Keratinocyte (primary cell): Measurements from ENCODE around the gene GPRC5B. TPM values are rescaled to one million over a fixed set of nuclear protein-coding genes. Genes with fewer than 3 reads are reported as not detected.

Source experiments
- DNase-seq: peaks from one replicate; pipeline ENCODE4 v3.0.0-alpha.2; 2011; ENCODE audit warnings: low read depth, missing footprints, low spot score
- FAIRE-seq: peaks from 2 replicates; lab custom pipeline; 2011; peaks lifted over from hg19 to GRCh38; lab: Jason Lieb, UNC
- H2AFZ ChIP-seq: 2 replicates; pipeline ENCODE4 v1.6.0; 2012; ENCODE audit warnings: low read length, control low read depth, inconsistent platforms; ENCODE audit not compliant: control insufficient read depth
- H3K27ac ChIP-seq: 2 replicates; pipeline ENCODE4 v1.5.1; 2011; ENCODE audit warnings: low read length; ENCODE audit not compliant: control insufficient read depth, insufficient read depth
- H3K27me3 ChIP-seq: 3 replicates; pipeline ENCODE4 v1.6.0; 2011; ENCODE audit warnings: low read length; ENCODE audit not compliant: control insufficient read depth, insufficient read depth; ENCODE audit errors: extremely low read depth
- H3K36me3 ChIP-seq, 2 experiments: 2 replicates in 1 of 2; 3 replicates in 1 of 2; pipeline ENCODE4 v1.5.1; 2011; ENCODE audit warnings: low read length in 2 of 2, mild to moderate bottlenecking in 1 of 2; ENCODE audit not compliant: control insufficient read depth in 2 of 2, insufficient read depth in 2 of 2; ENCODE audit errors: extremely low read depth in 1 of 2
- H3K4me1 ChIP-seq: 3 replicates; pipeline ENCODE4 v1.5.1; 2011; ENCODE audit warnings: low read length; ENCODE audit not compliant: control insufficient read depth, insufficient read depth; ENCODE audit errors: extremely low read depth
- H3K4me2 ChIP-seq: 3 replicates; pipeline ENCODE4 v1.6.0; 2011; ENCODE audit warnings: low read depth, low read length; ENCODE audit not compliant: control insufficient read depth, insufficient read depth; ENCODE audit errors: extremely low read depth
- H3K4me3 ChIP-seq, 3 experiments: fragments of 200-600 bp in 1 of 3; sonication (generic) in 1 of 3; 2 replicates in 2 of 3; 3 replicates in 1 of 3; pipeline ENCODE4 v1.5.1; 2011 to 2016; ENCODE audit warnings: low read length in 3 of 3, mild to moderate bottlenecking in 3 of 3, control low read depth in 2 of 3, inconsistent platforms in 1 of 3, low read depth in 1 of 3, mixed read lengths in 1 of 3, mixed run types in 1 of 3, moderate library complexity in 1 of 3; ENCODE audit not compliant: control insufficient read depth in 2 of 3, insufficient read depth in 2 of 3; ENCODE audit errors: extremely low read depth in 1 of 3
- H3K79me2 ChIP-seq: 2 replicates; pipeline ENCODE4 v1.6.0; 2012; ENCODE audit warnings: low read length; ENCODE audit not compliant: control insufficient read depth, insufficient read depth
- H3K9ac ChIP-seq: 3 replicates; pipeline ENCODE4 v1.6.0; 2011; ENCODE audit warnings: low read length; ENCODE audit not compliant: control insufficient read depth, insufficient read depth; ENCODE audit errors: extremely low read depth
- H3K9me1 ChIP-seq: 3 replicates; pipeline ENCODE4 v1.6.0; 2011; ENCODE audit warnings: low read length; ENCODE audit not compliant: control insufficient read depth, insufficient read depth; ENCODE audit errors: extremely low read depth
- H3K9me3 ChIP-seq: 2 replicates; pipeline ENCODE4 v1.5.1; 2012; ENCODE audit warnings: low read depth, low read length; ENCODE audit not compliant: control insufficient read depth
- H4K20me1 ChIP-seq: 3 replicates; pipeline ENCODE4 v1.6.0; 2011; ENCODE audit warnings: low read length; ENCODE audit not compliant: control insufficient read depth, insufficient read depth; ENCODE audit errors: extremely low read depth
- EZH2 ChIP-seq: IDR thresholded peaks from one replicate; pipeline ENCODE4 v1.6.1; 2012; ENCODE audit warnings: inconsistent platforms, mild to moderate bottlenecking, low read length, moderate library complexity
- dilution Hi-C: fragments of 300-500 bp; cut with MboI; formaldehyde crosslinking; loops from one replicate; pipeline ENCODE4 v1.7.0; 2020; ENCODE audit warnings: low sequenced_read_pairs; ENCODE audit not compliant: extremely low pct_ligation_motif_present
- polyA plus RNA-seq, 5 experiments: library from polyadenylated mRNA; depleted of rRNA in 3 of 5; stranded (reverse) in 3 of 5; stranded (forward) in 1 of 5; unstranded in 1 of 5; fragments of >200 nt; gene quantifications; 1 replicate in 1 of 5; 2 replicates in 3 of 5; 3 replicates in 1 of 5; pipeline versions ENCODE4 v1.2.1 to v1.2.3, GENCODE V29; 2011 to 2012; ENCODE audit warnings: missing spikeins in 2 of 5, low read depth in 1 of 5, low replicate concordance in 1 of 5
- TF ChIP-seq, protein P1 (sequence below), 3 experiments: IDR thresholded peaks in 1 of 3; conservative IDR thresholded peaks in 1 of 3; optimal IDR thresholded peaks in 1 of 3; 2 replicates in 2 of 3; 3 replicates in 1 of 3; pipeline versions ENCODE3 to v1.5.1; 2011; ENCODE audit warnings: low read length in 3 of 3, mild to moderate bottlenecking in 3 of 3, moderate library complexity in 2 of 3, control low read depth in 1 of 3, inconsistent platforms in 1 of 3; ENCODE audit not compliant: insufficient read depth in 2 of 3; ENCODE audit errors: extremely low read depth in 1 of 3

The GPRC5B gene
- polyA plus RNA-seq, 1 donor (not counting 4 experiments of a cell fraction or from before 2014, with no cell fraction given): 0.03 TPM

DNA sequence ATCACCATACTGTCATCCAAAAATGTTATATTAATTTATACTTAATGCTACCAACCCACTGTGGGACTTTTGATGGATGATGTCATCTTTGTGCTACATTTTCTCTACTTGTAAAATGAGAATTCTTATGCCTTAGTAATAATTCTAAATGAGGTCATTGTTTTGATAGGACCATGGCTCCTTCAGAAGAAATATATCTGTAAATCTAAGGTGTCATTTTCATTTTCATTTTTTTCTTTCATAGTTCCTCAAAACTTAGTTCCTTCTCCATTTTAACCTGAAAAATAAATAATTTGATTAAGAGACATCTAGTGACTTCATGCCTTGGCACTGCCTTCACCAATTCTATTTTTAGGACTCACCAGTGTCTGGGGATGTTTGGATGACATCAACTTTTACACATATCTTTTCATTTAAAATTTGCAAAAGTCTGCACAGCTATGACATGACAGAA, 48.7 kb downstream of the GPRC5B start:
- no peak overlapping the region for H3K9ac ChIP-seq
- no peak overlapping the region for H3K4me2 ChIP-seq
- no peaks in the 10 kb centered on the region for H3K27me3 ChIP-seq
- FAIRE-seq (no peak), DNase-seq (no peak)
- H4K20me1 ChIP-seq: no peaks in the 10 kb centered on the region
- H3K4me1 ChIP-seq: no peaks in the 10 kb centered on the region
- dilution Hi-C loops: no loop called here
- no peaks in the 10 kb centered on the region for H3K9me3 ChIP-seq
- H3K4me3 ChIP-seq: no peak overlapping the region
- no peaks in the 10 kb centered on the region for H3K79me2 ChIP-seq
- H3K36me3 ChIP-seq: no peaks in the 10 kb centered on the region
- H3K9me1 ChIP-seq: no peaks in the 10 kb centered on the region
- H2AFZ ChIP-seq: no peak overlapping the region
- TF ChIP-seq, protein P1, sequence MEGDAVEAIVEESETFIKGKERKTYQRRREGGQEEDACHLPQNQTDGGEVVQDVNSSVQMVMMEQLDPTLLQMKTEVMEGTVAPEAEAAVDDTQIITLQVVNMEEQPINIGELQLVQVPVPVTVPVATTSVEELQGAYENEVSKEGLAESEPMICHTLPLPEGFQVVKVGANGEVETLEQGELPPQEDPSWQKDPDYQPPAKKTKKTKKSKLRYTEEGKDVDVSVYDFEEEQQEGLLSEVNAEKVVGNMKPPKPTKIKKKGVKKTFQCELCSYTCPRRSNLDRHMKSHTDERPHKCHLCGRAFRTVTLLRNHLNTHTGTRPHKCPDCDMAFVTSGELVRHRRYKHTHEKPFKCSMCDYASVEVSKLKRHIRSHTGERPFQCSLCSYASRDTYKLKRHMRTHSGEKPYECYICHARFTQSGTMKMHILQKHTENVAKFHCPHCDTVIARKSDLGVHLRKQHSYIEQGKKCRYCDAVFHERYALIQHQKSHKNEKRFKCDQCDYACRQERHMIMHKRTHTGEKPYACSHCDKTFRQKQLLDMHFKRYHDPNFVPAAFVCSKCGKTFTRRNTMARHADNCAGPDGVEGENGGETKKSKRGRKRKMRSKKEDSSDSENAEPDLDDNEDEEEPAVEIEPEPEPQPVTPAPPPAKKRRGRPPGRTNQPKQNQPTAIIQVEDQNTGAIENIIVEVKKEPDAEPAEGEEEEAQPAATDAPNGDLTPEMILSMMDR (optimal IDR thresholded peaks at IDR 0.05 in 1 of 3, IDR thresholded peaks at IDR 0.05 in 1 of 3, conservative IDR thresholded peaks at IDR 0.05 in 1 of 3; ENCODE audit: extremely low read depth in 1 of 3, insufficient read depth in 2 of 3, low read length in 3 of 3): no peak
- no peak for TF ChIP-seq EZH2
- H3K27ac ChIP-seq: no peak overlapping the region

DNA sequence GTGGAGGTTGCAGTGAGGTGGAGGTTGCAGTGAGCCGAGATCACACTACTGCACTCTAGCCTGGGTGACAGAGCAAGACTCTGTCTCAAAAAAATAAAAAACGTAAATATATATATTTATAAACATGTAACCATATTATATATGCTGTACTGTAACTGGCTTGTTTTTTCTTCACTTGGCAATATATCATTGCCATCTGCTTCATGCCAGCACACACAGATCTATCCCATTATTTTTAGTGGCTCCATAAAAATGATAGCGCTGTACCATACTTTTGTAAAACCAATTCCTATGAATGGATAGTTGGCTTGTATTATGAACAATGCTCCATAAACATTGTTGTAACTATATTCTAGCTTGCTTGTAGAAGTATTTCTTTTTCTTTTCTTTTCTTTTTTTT, 49.5 kb downstream of the GPRC5B start:
- Histone ChIP-seq H3K9me1 (no peaks in the 10 kb centered on the region), H3K27ac (no peak overlapping the region), H3K4me2 (no peak overlapping the region), H2AFZ (no peak overlapping the region), H3K79me2 (no peaks in the 10 kb centered on the region), H3K9me3 (no peaks in the 10 kb centered on the region), H4K20me1 (no peaks in the 10 kb centered on the region), H3K27me3 (no peaks in the 10 kb centered on the region), H3K36me3 (no peaks in the 10 kb centered on the region), H3K9ac (no peak overlapping the region), H3K4me1 (no peaks in the 10 kb centered on the region), H3K4me3 (no peak overlapping the region)
- TF ChIP-seq, protein P1 (optimal IDR thresholded peaks at IDR 0.05 in 1 of 3, IDR thresholded peaks at IDR 0.05 in 1 of 3, conservative IDR thresholded peaks at IDR 0.05 in 1 of 3; ENCODE audit: extremely low read depth in 1 of 3, insufficient read depth in 2 of 3, low read length in 3 of 3): no peak
- TF ChIP-seq EZH2: no peak
- dilution Hi-C loops: no loop called here
- DNase-seq: no peak
- no peak for FAIRE-seq
